NCI-H146 (cell line): Measurements from ENCODE around the gene SMS.

Experiments
- DNase-seq: peaks from one replicate; lab custom pipeline; 2025; lab: John Stamatoyannopoulos, UW

SMS gene

GRCh38 chrX:22039541-22039940, 99.0 kb downstream of the SMS start:
- DNase-seq = no peak

- DNase-seq = no peak
Observed at GRCh38 chrX:22040184-22040583, 99.7 kb downstream of the SMS start.

DNA sequence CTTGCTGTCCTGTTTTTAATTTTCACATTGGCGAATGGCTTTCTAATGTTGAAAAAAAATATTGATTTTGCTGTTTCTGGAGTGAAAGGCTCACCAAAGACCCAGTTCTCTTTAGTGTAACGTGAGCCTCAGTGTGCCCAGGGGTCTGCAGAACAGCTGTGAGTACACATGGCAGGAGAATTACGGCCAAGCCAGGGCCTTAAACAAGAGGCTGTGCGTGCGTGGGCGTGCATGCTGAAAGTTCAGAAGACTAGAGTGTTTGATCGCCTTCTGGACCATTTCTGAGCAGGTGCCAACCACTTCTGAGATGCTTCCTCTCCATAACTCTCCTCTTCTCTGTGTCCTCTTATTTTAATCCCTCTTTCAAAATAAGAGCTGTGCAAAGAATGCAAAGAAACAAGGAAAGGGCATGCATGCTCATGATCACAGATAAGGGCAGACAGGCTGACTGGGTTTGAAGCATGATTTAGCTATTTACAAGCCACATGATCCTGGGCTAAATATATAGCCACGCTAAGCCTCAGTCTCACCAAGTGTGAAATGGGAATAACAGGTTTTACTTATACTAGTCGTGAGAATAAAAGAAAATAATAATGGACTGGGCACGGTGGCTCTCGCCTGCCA, 101.5 kb downstream of the SMS start:
- peak; percentile 59 for DNase-seq

DNA sequence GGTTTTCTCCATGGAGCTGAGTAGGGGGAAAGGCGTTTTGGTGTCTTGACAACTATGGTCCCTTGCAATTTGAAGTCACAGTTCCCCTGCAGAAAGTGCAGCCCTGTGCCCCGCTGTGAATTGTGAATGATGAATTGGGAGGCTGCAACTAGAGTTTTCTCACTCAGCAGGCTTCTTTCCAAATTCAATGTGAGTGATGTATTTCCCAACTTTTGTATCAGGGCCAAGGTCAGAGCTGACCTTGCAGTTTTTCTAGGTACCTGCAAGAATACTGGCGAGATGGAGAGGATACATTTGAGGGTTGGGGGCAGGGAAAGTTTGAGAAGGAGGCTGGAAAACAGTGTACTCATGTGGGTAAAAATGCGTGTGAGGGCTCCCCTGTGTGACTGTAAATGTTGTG, 103.4 kb downstream of the SMS start:
- no peak for DNase-seq
